Keratinocyte (primary cell): ENCODE results near the gene ARHGAP10. TPM values are rescaled to one million over a fixed set of nuclear protein-coding genes. Genes with fewer than 3 reads are reported as not detected.

ENCODE experiments used
- DNase-seq: peaks from one replicate; pipeline ENCODE4 v3.0.0-alpha.2; 2011; ENCODE audit warnings: low read depth, missing footprints, low spot score
- FAIRE-seq: peaks from 2 replicates; lab custom pipeline; 2011; peaks lifted over from hg19 to GRCh38; lab: Jason Lieb, UNC
- H2AFZ ChIP-seq: 2 replicates; pipeline ENCODE4 v1.6.0; 2012; ENCODE audit warnings: low read length, control low read depth, inconsistent platforms; ENCODE audit not compliant: control insufficient read depth
- H3K27ac ChIP-seq: 2 replicates; pipeline ENCODE4 v1.5.1; 2011; ENCODE audit warnings: low read length; ENCODE audit not compliant: control insufficient read depth, insufficient read depth
- H3K27me3 ChIP-seq: 3 replicates; pipeline ENCODE4 v1.6.0; 2011; ENCODE audit warnings: low read length; ENCODE audit not compliant: control insufficient read depth, insufficient read depth; ENCODE audit errors: extremely low read depth
- H3K36me3 ChIP-seq, 2 experiments: 2 replicates in 1 of 2; 3 replicates in 1 of 2; pipeline ENCODE4 v1.5.1; 2011; ENCODE audit warnings: low read length in 2 of 2, mild to moderate bottlenecking in 1 of 2; ENCODE audit not compliant: control insufficient read depth in 2 of 2, insufficient read depth in 2 of 2; ENCODE audit errors: extremely low read depth in 1 of 2
- H3K4me1 ChIP-seq: 3 replicates; pipeline ENCODE4 v1.5.1; 2011; ENCODE audit warnings: low read length; ENCODE audit not compliant: control insufficient read depth, insufficient read depth; ENCODE audit errors: extremely low read depth
- H3K4me2 ChIP-seq: 3 replicates; pipeline ENCODE4 v1.6.0; 2011; ENCODE audit warnings: low read depth, low read length; ENCODE audit not compliant: control insufficient read depth, insufficient read depth; ENCODE audit errors: extremely low read depth
- H3K4me3 ChIP-seq, 3 experiments: fragments of 200-600 bp in 1 of 3; sonication (generic) in 1 of 3; 2 replicates in 2 of 3; 3 replicates in 1 of 3; pipeline ENCODE4 v1.5.1; 2011 to 2016; ENCODE audit warnings: low read length in 3 of 3, mild to moderate bottlenecking in 3 of 3, control low read depth in 2 of 3, inconsistent platforms in 1 of 3, low read depth in 1 of 3, mixed read lengths in 1 of 3, mixed run types in 1 of 3, moderate library complexity in 1 of 3; ENCODE audit not compliant: control insufficient read depth in 2 of 3, insufficient read depth in 2 of 3; ENCODE audit errors: extremely low read depth in 1 of 3
- H3K79me2 ChIP-seq: 2 replicates; pipeline ENCODE4 v1.6.0; 2012; ENCODE audit warnings: low read length; ENCODE audit not compliant: control insufficient read depth, insufficient read depth
- H3K9ac ChIP-seq: 3 replicates; pipeline ENCODE4 v1.6.0; 2011; ENCODE audit warnings: low read length; ENCODE audit not compliant: control insufficient read depth, insufficient read depth; ENCODE audit errors: extremely low read depth
- H3K9me1 ChIP-seq: 3 replicates; pipeline ENCODE4 v1.6.0; 2011; ENCODE audit warnings: low read length; ENCODE audit not compliant: control insufficient read depth, insufficient read depth; ENCODE audit errors: extremely low read depth
- H3K9me3 ChIP-seq: 2 replicates; pipeline ENCODE4 v1.5.1; 2012; ENCODE audit warnings: low read depth, low read length; ENCODE audit not compliant: control insufficient read depth
- H4K20me1 ChIP-seq: 3 replicates; pipeline ENCODE4 v1.6.0; 2011; ENCODE audit warnings: low read length; ENCODE audit not compliant: control insufficient read depth, insufficient read depth; ENCODE audit errors: extremely low read depth
- EZH2 ChIP-seq: IDR thresholded peaks from one replicate; pipeline ENCODE4 v1.6.1; 2012; ENCODE audit warnings: inconsistent platforms, mild to moderate bottlenecking, low read length, moderate library complexity
- dilution Hi-C: fragments of 300-500 bp; cut with MboI; formaldehyde crosslinking; loops from one replicate; pipeline ENCODE4 v1.7.0; 2020; ENCODE audit warnings: low sequenced_read_pairs; ENCODE audit not compliant: extremely low pct_ligation_motif_present
- polyA plus RNA-seq, 5 experiments: library from polyadenylated mRNA; depleted of rRNA in 3 of 5; stranded (reverse) in 3 of 5; stranded (forward) in 1 of 5; unstranded in 1 of 5; fragments of >200 nt; gene quantifications; 1 replicate in 1 of 5; 2 replicates in 3 of 5; 3 replicates in 1 of 5; pipeline versions ENCODE4 v1.2.1 to v1.2.3, GENCODE V29; 2011 to 2012; ENCODE audit warnings: missing spikeins in 2 of 5, low read depth in 1 of 5, low replicate concordance in 1 of 5
- TF ChIP-seq, protein P1 (sequence below), 3 experiments: IDR thresholded peaks in 1 of 3; conservative IDR thresholded peaks in 1 of 3; optimal IDR thresholded peaks in 1 of 3; 2 replicates in 2 of 3; 3 replicates in 1 of 3; pipeline versions ENCODE3 to v1.5.1; 2011; ENCODE audit warnings: low read length in 3 of 3, mild to moderate bottlenecking in 3 of 3, moderate library complexity in 2 of 3, control low read depth in 1 of 3, inconsistent platforms in 1 of 3; ENCODE audit not compliant: insufficient read depth in 2 of 3; ENCODE audit errors: extremely low read depth in 1 of 3

ARHGAP10 gene
- polyA plus RNA-seq, 1 donor (not counting 4 experiments of a cell fraction or from before 2014, with no cell fraction given) = 18.7 TPM

DNA sequence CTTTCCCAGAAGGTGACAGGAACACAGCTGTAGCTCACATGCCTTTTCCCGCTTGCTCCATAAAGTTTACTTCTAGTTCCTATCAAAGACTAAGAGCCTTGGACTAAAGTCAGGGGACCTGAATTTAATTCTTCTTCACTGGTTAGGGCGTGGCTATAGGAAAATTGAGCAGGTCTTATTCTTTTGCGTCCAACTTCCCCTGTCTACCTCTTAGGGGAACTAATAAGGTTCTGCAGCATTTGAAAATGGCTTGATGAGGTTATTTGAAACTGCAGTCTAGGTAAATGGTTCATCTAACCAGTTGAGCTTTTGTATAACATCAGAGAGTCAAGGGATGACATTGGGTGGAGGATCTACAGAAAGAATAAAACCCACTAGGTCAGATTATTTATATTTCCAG lies 2.6 kb downstream of the ARHGAP10 start:
- Histone ChIP-seq H2AFZ (no peak overlapping the region), H3K9me3 (no peaks in the 10 kb centered on the region), H3K9me1 (no peaks in the 10 kb centered on the region), H3K27ac (no peak overlapping the region), H3K27me3 (no peaks in the 10 kb centered on the region), H4K20me1 (no peaks in the 10 kb centered on the region), H3K79me2 (peaks cover 70% of the 10 kb centered on the region), H3K4me3 (peak overlapping the region in 2 of 3 experiments; percentile 77 to 94), H3K4me1 (peaks cover 36% of the 10 kb centered on the region), H3K4me2 (peak overlapping the region; percentile 89), H3K36me3 (no peaks in the 10 kb centered on the region), H3K9ac (peak overlapping the region; percentile 87)
- dilution Hi-C loops = no loop called here
- no peak for TF ChIP-seq EZH2
- TF ChIP-seq, protein P1, sequence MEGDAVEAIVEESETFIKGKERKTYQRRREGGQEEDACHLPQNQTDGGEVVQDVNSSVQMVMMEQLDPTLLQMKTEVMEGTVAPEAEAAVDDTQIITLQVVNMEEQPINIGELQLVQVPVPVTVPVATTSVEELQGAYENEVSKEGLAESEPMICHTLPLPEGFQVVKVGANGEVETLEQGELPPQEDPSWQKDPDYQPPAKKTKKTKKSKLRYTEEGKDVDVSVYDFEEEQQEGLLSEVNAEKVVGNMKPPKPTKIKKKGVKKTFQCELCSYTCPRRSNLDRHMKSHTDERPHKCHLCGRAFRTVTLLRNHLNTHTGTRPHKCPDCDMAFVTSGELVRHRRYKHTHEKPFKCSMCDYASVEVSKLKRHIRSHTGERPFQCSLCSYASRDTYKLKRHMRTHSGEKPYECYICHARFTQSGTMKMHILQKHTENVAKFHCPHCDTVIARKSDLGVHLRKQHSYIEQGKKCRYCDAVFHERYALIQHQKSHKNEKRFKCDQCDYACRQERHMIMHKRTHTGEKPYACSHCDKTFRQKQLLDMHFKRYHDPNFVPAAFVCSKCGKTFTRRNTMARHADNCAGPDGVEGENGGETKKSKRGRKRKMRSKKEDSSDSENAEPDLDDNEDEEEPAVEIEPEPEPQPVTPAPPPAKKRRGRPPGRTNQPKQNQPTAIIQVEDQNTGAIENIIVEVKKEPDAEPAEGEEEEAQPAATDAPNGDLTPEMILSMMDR (optimal IDR thresholded peaks at IDR 0.05 in 1 of 3, IDR thresholded peaks at IDR 0.05 in 1 of 3, conservative IDR thresholded peaks at IDR 0.05 in 1 of 3; ENCODE audit: extremely low read depth in 1 of 3, insufficient read depth in 2 of 3, low read length in 3 of 3) = no peak
- no peak for DNase-seq
- FAIRE-seq = no peak

- no peak for DNase-seq
- H3K79me2 ChIP-seq = peaks cover 79% of the 10 kb centered on the region
- peak overlapping the region; percentile 45 for H3K9ac ChIP-seq
- H4K20me1 ChIP-seq = no peaks in the 10 kb centered on the region
- FAIRE-seq = no peak
- TF ChIP-seq, protein P1 (optimal IDR thresholded peaks at IDR 0.05 in 1 of 3, IDR thresholded peaks at IDR 0.05 in 1 of 3, conservative IDR thresholded peaks at IDR 0.05 in 1 of 3; ENCODE audit: extremely low read depth in 1 of 3, insufficient read depth in 2 of 3, low read length in 3 of 3) = no peak
- no peak for TF ChIP-seq EZH2
- no peaks in the 10 kb centered on the region for H3K27me3 ChIP-seq
- no peaks in the 10 kb centered on the region for H3K9me3 ChIP-seq
- dilution Hi-C loops = no loop called here
- H3K4me3 ChIP-seq = peak overlapping the region in 2 of 3 experiments; percentile 35 to 55
- peaks cover 36% of the 10 kb centered on the region for H3K4me1 ChIP-seq
- H3K36me3 ChIP-seq = no peaks in the 10 kb centered on the region
- no peak overlapping the region for H2AFZ ChIP-seq
- H3K9me1 ChIP-seq = no peaks in the 10 kb centered on the region
- H3K27ac ChIP-seq = peak overlapping the region; percentile 62
- peak overlapping the region; percentile 78 for H3K4me2 ChIP-seq
Measured at GRCh38 chr4:147735413-147736301, 3.8 kb downstream of the ARHGAP10 start.
